Epithelial cell of esophagus (primary cell): ENCODE measurements around the gene FPR3.
A peak's percentile ranks its signal among the peaks of the same experiment; 100 is the strongest.

Experiments used
- DNase-seq: peaks from one replicate; pipeline ENCODE4 v3.0.0; 2010; ENCODE audit warnings: low read depth
- H3K4me3 ChIP-seq: 2 replicates; pipeline ENCODE4 v1.5.1; 2011; ENCODE audit warnings: mild to moderate bottlenecking, low read length, control low read depth
- TF ChIP-seq, protein P1 (sequence below): IDR thresholded peaks from 2 replicates; pipeline ENCODE4 v1.5.1; 2011; ENCODE audit warnings: low read depth, mild to moderate bottlenecking, low read length, control low read depth, inconsistent platforms; ENCODE audit not compliant: insufficient read depth; ENCODE audit errors: missing control alignments

The FPR3 gene

GRCh38 chr19:51781999-51782398 lies 13.0 kb upstream of the FPR3 start:
- H3K4me3 ChIP-seq, result no peak overlapping the region
- DNase-seq, result no peak
- TF ChIP-seq, protein P1, sequence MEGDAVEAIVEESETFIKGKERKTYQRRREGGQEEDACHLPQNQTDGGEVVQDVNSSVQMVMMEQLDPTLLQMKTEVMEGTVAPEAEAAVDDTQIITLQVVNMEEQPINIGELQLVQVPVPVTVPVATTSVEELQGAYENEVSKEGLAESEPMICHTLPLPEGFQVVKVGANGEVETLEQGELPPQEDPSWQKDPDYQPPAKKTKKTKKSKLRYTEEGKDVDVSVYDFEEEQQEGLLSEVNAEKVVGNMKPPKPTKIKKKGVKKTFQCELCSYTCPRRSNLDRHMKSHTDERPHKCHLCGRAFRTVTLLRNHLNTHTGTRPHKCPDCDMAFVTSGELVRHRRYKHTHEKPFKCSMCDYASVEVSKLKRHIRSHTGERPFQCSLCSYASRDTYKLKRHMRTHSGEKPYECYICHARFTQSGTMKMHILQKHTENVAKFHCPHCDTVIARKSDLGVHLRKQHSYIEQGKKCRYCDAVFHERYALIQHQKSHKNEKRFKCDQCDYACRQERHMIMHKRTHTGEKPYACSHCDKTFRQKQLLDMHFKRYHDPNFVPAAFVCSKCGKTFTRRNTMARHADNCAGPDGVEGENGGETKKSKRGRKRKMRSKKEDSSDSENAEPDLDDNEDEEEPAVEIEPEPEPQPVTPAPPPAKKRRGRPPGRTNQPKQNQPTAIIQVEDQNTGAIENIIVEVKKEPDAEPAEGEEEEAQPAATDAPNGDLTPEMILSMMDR, result no peak

DNA sequence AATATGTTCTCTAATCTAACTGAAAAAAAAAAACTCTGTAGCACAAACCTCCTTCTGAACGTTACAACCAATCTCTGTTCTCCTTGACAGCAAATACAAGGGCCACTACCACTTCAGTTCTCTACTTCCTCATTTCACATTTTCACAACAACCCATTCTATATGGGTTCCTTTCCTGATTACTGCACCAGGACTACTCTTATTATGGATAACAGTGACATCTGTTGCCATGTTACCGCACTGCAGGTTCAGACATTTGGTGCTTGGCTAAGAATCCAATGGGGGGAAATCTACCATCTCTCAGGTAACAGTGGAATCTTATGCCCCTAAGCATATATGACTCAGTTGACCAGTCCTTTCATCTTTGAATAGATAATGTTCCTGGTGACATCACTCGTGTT lies 11.6 kb upstream of the FPR3 start:
- DNase-seq, result peak; percentile 34
- TF ChIP-seq, protein P1, result peak; percentile 48
- no peak overlapping the region for H3K4me3 ChIP-seq

GRCh38 chr19:51784109-51784785 lies 10.7 kb upstream of the FPR3 start:
- TF ChIP-seq, protein P1, result no peak
- H3K4me3 ChIP-seq, result no peak overlapping the region
- no peak for DNase-seq

GRCh38 chr19:51784922-51785690 lies 9.9 kb upstream of the FPR3 start:
- TF ChIP-seq, protein P1, result no peak
- DNase-seq, result peak; percentile 72

GRCh38 chr19:51786646-51787494 lies 8.1 kb upstream of the FPR3 start:
- no peak overlapping the region for H3K4me3 ChIP-seq
- TF ChIP-seq, protein P1, result no peak
- DNase-seq, result no peak

More at GRCh38 chr19:51784922-51785690, 9.9 kb upstream of the FPR3 start:
- no peak overlapping the region for H3K4me3 ChIP-seq

DNA sequence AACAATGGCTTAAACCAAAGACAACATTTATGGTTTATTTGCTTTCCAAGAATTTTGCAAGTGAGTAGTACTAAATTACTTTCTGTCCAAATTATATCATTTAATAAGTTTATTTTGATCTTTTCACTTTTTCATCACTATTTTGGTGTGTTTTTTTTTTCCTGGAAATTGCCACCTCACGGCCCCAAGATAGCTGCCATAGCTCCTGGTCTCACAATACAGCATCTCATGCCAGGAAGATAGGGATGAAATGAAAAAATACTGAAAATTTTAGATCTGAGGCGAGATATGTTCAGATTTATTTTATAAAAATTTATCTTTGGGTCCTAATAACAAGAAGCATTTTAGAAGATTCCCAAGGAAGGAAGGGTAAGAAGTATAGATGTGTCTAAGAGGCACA lies 6.9 kb upstream of the FPR3 start:
- TF ChIP-seq, protein P1, result no peak
- DNase-seq, result no peak
- H3K4me3 ChIP-seq, result no peak overlapping the region
